ENCODE measurements around the gene IRAK3. TPM values are rescaled to one million over a fixed set of nuclear protein-coding genes. Genes with fewer than 3 reads are reported as not detected.

Gene IRAK3
- total RNA-seq, 4 donors from 2014 or later, result 31.6 to 35.8 (median 33.2) TPM

DNA sequence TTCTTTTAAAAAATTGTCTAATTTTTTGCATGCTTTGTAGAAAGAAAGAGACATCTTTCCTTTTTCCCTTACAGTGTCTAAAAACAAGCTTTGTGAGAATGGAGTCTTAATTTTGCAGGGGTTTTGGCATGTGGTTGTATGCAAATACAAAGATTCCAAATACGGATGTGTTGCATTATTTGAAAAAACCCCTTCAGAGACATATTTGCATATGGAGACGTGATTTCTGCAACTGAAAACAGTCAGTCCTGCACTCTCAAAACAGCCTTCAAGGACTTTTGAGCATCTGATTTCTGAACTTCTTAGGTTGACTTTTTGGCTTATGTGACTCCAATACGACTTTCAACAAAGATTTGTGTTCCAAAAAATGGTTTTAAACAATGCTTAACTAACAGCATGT lies 7.8 kb downstream of the IRAK3 start:
- Histone ChIP-seq H3K27me3 (no peaks in the 10 kb centered on the region), H3K9me3 (peaks cover 0 to 5% (median 0%) of the 10 kb centered on the region in 4 donors), H3K27ac (no peak overlapping the region), H3K4me1 (peaks cover 0 to 32% (median 3%) of the 10 kb centered on the region in 4 donors), H3K4me3 (no peak overlapping the region), H3K36me3 (peaks cover 0 to 12% (median 0%) of the 10 kb centered on the region in 3 donors)
- no peak for TF ChIP-seq CTCF (IDR thresholded peaks at IDR 0.05)
- TF ChIP-seq EP300 (IDR thresholded peaks at IDR 0.05), result no peak
- no peak for TF ChIP-seq POLR2A (IDR thresholded peaks at IDR 0.05)
- no peak for DNase-seq (ENCODE audit: low spot score in 2 of 2)
- WGBS, 2 donors, result 25 to 26% methylated on average over 3 of the region's 3 CpGs

GRCh38 chr12:66197495-66197921 lies 8.5 kb downstream of the IRAK3 start:
- Histone ChIP-seq H3K27me3 (no peaks in the 10 kb centered on the region), H3K27ac (no peak overlapping the region), H3K4me3 (no peak overlapping the region), H3K36me3 (peaks cover 0 to 12% (median 0%) of the 10 kb centered on the region in 3 donors), H3K9me3 (peaks cover 0 to 5% (median 0%) of the 10 kb centered on the region in 4 donors), H3K4me1 (peaks cover 0 to 32% (median 3%) of the 10 kb centered on the region in 4 donors)
- DNase-seq (ENCODE audit: low spot score in 2 of 2), result no peak
- TF ChIP-seq EP300 (IDR thresholded peaks at IDR 0.05) (no peak), CTCF (IDR thresholded peaks at IDR 0.05) (no peak)
- 25 to 28% methylated on average over 3 of the region's 3 CpGs for WGBS, 2 donors

DNA sequence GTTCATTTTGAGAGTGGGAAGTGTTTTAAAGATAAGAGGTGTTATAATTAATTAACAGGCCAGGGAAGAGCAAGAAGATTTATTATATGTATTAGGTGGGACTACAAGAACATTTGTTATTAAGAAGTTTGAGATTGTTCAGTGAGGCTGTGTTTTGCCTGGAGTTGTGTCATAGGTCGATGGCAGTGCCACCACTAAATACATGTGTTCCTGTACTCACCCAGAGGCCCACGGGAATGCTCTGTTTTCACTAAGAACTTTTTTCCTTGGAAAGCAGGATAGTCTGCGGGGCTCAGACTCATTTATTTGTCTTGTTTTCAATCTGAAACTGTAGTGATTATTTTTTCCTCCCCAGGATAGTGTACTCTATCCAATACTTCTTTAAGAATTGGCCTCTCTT lies 10.1 kb downstream of the IRAK3 start:
- H3K36me3 ChIP-seq, result peaks cover 0 to 6% (median 0%) of the 10 kb centered on the region in 3 donors
- H3K9me3 ChIP-seq, result peaks cover 0 to 5% (median 0%) of the 10 kb centered on the region in 4 donors
- H3K27me3 ChIP-seq, result no peaks in the 10 kb centered on the region
- H3K4me3 ChIP-seq, result no peak overlapping the region
- H3K4me1 ChIP-seq, result peaks cover 0 to 32% (median 3%) of the 10 kb centered on the region in 4 donors
- DNase-seq (ENCODE audit: low spot score in 2 of 2), result no peak
- TF ChIP-seq POLR2A (IDR thresholded peaks at IDR 0.05) (no peak), CTCF (IDR thresholded peaks at IDR 0.05) (no peak), EP300 (IDR thresholded peaks at IDR 0.05) (no peak)
- no peak overlapping the region for H3K27ac ChIP-seq
- 69 to 70% methylated on average over 3 of the region's 3 CpGs for WGBS, 2 donors

DNA sequence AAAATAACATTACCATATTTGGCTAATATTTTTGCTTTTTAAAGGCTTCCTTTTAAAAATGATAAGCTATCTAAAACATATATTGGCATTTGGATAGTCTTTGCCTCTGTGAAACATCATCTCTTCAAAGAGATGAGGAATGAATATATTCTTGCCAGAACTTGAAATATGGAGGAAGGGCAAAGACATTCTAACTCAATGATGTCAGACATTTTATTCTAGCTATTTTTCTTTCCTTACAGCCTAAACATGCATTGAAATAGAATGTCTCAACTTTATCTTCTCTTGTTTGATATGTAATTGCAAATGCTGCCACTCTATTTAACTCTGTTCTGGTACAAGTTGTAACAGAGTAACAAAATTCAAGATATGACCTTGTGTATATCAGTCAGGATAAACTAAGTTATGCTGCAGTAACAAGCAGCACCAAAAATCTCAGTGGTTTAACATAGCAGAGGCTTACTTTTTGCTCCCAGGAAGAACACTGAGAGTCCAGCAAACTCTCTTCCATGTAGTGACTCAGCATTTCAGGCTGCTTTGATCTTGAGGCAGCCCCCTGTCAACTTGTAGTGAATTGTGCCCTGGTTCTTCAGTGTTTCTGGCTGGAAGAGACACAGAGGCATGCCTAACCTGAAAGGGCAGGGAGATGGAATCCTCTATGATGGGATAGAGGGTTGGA lies 11.0 kb downstream of the IRAK3 start:
- Histone ChIP-seq H3K9me3 (peaks cover 0 to 5% (median 0%) of the 10 kb centered on the region in 4 donors), H3K4me1 (peaks cover 0 to 32% (median 3%) of the 10 kb centered on the region in 4 donors), H3K4me3 (no peak overlapping the region), H3K27me3 (no peaks in the 10 kb centered on the region), H3K27ac (no peak overlapping the region), H3K36me3 (peaks cover 0 to 3% (median 0%) of the 10 kb centered on the region in 3 donors)
- no peak for DNase-seq (ENCODE audit: low spot score in 2 of 2)
- no peak for TF ChIP-seq POLR2A (IDR thresholded peaks at IDR 0.05)
- TF ChIP-seq CTCF (IDR thresholded peaks at IDR 0.05), result no peak
- TF ChIP-seq EP300 (IDR thresholded peaks at IDR 0.05), result no peak

- 85 to 89% methylated on average over 4 of the region's 4 CpGs for WGBS, 2 donors
- Histone ChIP-seq H3K36me3 (peaks cover 0 to 4% (median 0%) of the 10 kb centered on the region in 3 donors), H3K4me1 (peaks cover 0 to 7% (median 0%) of the 10 kb centered on the region in 4 donors), H3K4me3 (no peak overlapping the region), H3K27ac (no peak overlapping the region), H3K27me3 (no peaks in the 10 kb centered on the region), H3K9me3 (peaks cover 0 to 5% (median 0%) of the 10 kb centered on the region in 4 donors)
- no peak for DNase-seq (ENCODE audit: low spot score in 2 of 2)
- TF ChIP-seq EP300 (IDR thresholded peaks at IDR 0.05), result no peak
These were observed 14.8 kb downstream of the IRAK3 start for GRCh38 chr12:66203820-66204219.
